OCI-LY3 (cell line): ENCODE measurements around the gene SH3TC2.

Experiments used
- H2AFZ ChIP-seq: fragments of 200-600, 300-600 bp; shearing (Covaris generic); 2 replicates; pipeline ENCODE4 v1.6.0; 2014; ENCODE audit warnings: antibody characterized with exemption, low read depth, low read length
- H3K27ac ChIP-seq: fragments of 200-600, 300-600 bp; sonication (generic); 2 replicates; pipeline ENCODE4 v1.5.1; 2014; ENCODE audit warnings: mild to moderate bottlenecking, low read length, moderate library complexity, mixed read lengths
- H3K27me3 ChIP-seq: fragments of 200-600, 300-600 bp; sonication (generic); 2 replicates; pipeline ENCODE4 v1.6.1; 2014; ENCODE audit warnings: low read depth, low read length, mixed read lengths
- H3K36me3 ChIP-seq: fragments of 200-600, 300-600 bp; sonication (generic); replicated peaks from 2 replicates; pipeline ENCODE3; 2014; ENCODE audit warnings: low read depth, low read length, mixed read lengths
- H3K4me1 ChIP-seq: fragments of 300-600, 200-600 bp; sonication (generic); 2 replicates; pipeline ENCODE4 v1.6.1; 2014; ENCODE audit warnings: low read length, mixed read lengths
- H3K4me2 ChIP-seq: fragments of 200-600, 300-600 bp; sonication (generic); 2 replicates; pipeline ENCODE4 v1.6.1; 2014; ENCODE audit warnings: low read length, mixed read lengths
- H3K4me3 ChIP-seq: fragments of 300-600, 200-600 bp; sonication (generic); 2 replicates; pipeline ENCODE4 v1.5.1; 2014; ENCODE audit warnings: antibody characterized with exemption, mild to moderate bottlenecking, low read length, moderate library complexity
- H3K79me2 ChIP-seq: fragments of 300-600, 200-600 bp; shearing (Covaris generic); 2 replicates; pipeline ENCODE4 v1.6.1; 2014; ENCODE audit warnings: mild to moderate bottlenecking, low read length, mixed read lengths
- H3K9ac ChIP-seq: fragments of 300-600, 200-600 bp; shearing (Covaris generic); 2 replicates; pipeline ENCODE4 v1.6.0; 2014; ENCODE audit warnings: mild to moderate bottlenecking, low read length, moderate library complexity
- H3K9me3 ChIP-seq: fragments of 200-600, 300-600 bp; shearing (Covaris generic); 2 replicates; pipeline ENCODE4 v1.6.1; 2014; ENCODE audit warnings: low read length, mixed read lengths; ENCODE audit not compliant: insufficient read depth
- H4K20me1 ChIP-seq: fragments of 200-600, 300-600 bp; sonication (generic); 2 replicates; pipeline ENCODE4 v1.6.1; 2016; ENCODE audit warnings: low read length, mixed read lengths; ENCODE audit not compliant: insufficient read depth
- CTCF ChIP-seq: fragments of 200-600, 300-600 bp; sonication (generic); IDR thresholded peaks from 2 replicates; pipeline ENCODE4 v1.5.1; 2014; ENCODE audit warnings: antibody characterized with exemption, low read length, low read depth
- EZH2phosphoT487 ChIP-seq: fragments of 200-600 bp; shearing (Covaris generic); IDR thresholded peaks from 2 replicates; pipeline ENCODE4 v1.6.1; 2018; ENCODE audit warnings: antibody characterized with exemption, mixed run types, low read depth

Gene SH3TC2

DNA sequence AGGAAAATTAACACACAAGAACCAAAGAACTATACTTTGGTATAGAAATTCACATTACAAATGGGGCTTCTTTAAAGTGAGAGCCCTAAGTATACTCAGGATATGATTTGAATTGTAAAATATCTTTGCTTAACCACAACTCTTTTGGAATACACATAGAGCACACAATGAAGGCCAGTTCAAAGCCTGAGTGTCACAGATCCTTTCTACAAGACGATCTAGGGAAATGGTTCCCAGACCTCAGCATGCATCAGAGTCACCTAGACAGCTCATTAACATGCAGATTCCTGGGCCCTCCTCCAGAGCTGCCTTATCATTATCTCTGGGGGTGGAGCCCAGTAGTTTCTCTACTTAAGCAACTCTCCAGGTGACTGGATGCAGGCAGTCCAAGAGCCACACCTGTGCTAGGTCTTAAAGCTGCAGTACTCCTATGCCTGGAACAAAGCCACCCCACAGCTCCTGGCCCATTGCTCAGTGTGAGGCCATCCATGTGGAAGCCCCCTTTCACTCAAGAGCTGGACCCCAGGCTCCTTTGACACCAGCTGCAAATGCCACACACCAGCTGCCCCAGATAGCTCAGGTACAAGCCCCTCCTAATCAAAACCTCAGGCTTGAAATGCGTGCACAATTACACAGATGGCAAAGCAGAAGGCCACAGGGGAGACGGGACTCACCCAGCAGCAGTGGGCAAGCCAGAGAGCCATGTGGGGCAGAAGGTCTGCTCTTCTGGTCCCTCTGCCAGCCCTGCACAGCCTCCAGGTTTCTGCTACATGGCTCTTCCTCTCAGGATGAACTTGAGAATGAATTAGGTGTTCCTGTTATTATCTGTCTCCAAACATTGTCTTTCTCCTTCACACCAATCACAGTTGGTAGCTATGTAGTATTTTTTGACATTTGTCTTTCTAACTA, 106.1 kb downstream of the SH3TC2 start:
- Histone ChIP-seq H4K20me1 (no peaks in the 10 kb centered on the region; the same call in 1 of the 2 replicates), H3K27me3 (peaks cover 20% of the 10 kb centered on the region; the same call in 1 of the 2 replicates), H3K9ac (no peak overlapping the region), H3K4me2 (no peak overlapping the region), H3K4me3 (no peak overlapping the region), H3K36me3 (no peaks in the 10 kb centered on the region), H3K79me2 (no peaks in the 10 kb centered on the region), H3K9me3 (no peaks in the 10 kb centered on the region), H3K27ac (no peak overlapping the region), H3K4me1 (no peaks in the 10 kb centered on the region), H2AFZ (no peak overlapping the region)
- TF ChIP-seq CTCF (no peak), EZH2phosphoT487 (no peak)
